ENCODE data around the gene RAPGEF4. TPM values are rescaled to one million over a fixed set of nuclear protein-coding genes. Genes with fewer than 3 reads are reported as not detected.

RAPGEF4 gene
- total RNA-seq, 1 experiment from 2014 or later: not detected

- ChIA-PET CTCF (no interaction called here), POLR2A (ENCODE audit: unreplicated experiment) (no interaction called here)
- H3K27me3 ChIP-seq (ENCODE audit: insufficient read depth, low read depth): no peaks in the 10 kb centered on the region
- no peaks in the 10 kb centered on the region for H3F3A ChIP-seq (ENCODE audit: insufficient read depth, low read depth)
- H3K9me2 ChIP-seq (ENCODE audit: insufficient read depth): no peaks in the 10 kb centered on the region
- H3K4me2 ChIP-seq: no peak overlapping the region
- no peak overlapping the region for H3K27ac ChIP-seq
- H4K20me1 ChIP-seq (ENCODE audit: insufficient read depth): no peaks in the 10 kb centered on the region
- no peaks in the 10 kb centered on the region; the same call in 1 of the 2 replicates for H3K9me3 ChIP-seq (ENCODE audit: insufficient read depth, low read depth)
- no TSS peak for BruUV-seq (replicated peaks)
- intact Hi-C loops (cut with micrococcal nuclease; ENCODE audit: unreplicated experiment): no loop called here
- TF ChIP-seq EZH2 (IDR thresholded peaks at IDR 0.05; ENCODE audit: low read depth) (no peak), CTCF (conservative IDR thresholded peaks at IDR 0.05) (no peak)
- DNase-seq: no peak
- no peaks in the 10 kb centered on the region for H3K79me2 ChIP-seq (ENCODE audit: low read depth)
- no peak overlapping the region for H2AFZ ChIP-seq
- peaks cover 37% of the 10 kb centered on the region for H3K4me1 ChIP-seq (replicated peaks; ENCODE audit: insufficient read depth)
- H3K4me3 ChIP-seq: no peak overlapping the region
- no peaks in the 10 kb centered on the region for H3K36me3 ChIP-seq (ENCODE audit: low read depth)
Measured at GRCh38 chr2:173056705-173057364, 321.2 kb downstream of the RAPGEF4 start.

GRCh38 chr2:173058097-173058496 is 322.5 kb downstream of the RAPGEF4 start:
- intact Hi-C loops (cut with micrococcal nuclease; ENCODE audit: unreplicated experiment): no loop called here
- ChIA-PET POLR2A (ENCODE audit: unreplicated experiment) (interaction anchor here (0.6 kb wide), 1 partner anchor 16 kb away, joined by 4 read pairs; no protein-coding TSS in a partner anchor), CTCF (interaction anchor here (0.6 kb wide), 2 partner anchors 92 to 244 kb away, joined by 4 read pairs; no protein-coding TSS in a partner anchor)
- H3K27ac ChIP-seq: no peak overlapping the region
- H3F3A ChIP-seq (ENCODE audit: insufficient read depth, low read depth): no peaks in the 10 kb centered on the region
- H4K20me1 ChIP-seq (ENCODE audit: insufficient read depth): no peaks in the 10 kb centered on the region
- H3K9me2 ChIP-seq (ENCODE audit: insufficient read depth): no peaks in the 10 kb centered on the region
- no peaks in the 10 kb centered on the region; the same call in 1 of the 2 replicates for H3K9me3 ChIP-seq (ENCODE audit: insufficient read depth, low read depth)
- DNase-seq: no peak
- H3K4me3 ChIP-seq: no peak overlapping the region
- TF ChIP-seq EZH2 (IDR thresholded peaks at IDR 0.05; ENCODE audit: low read depth) (no peak), CTCF (conservative IDR thresholded peaks at IDR 0.05) (no peak)
- no peak overlapping the region for H2AFZ ChIP-seq
- H3K4me1 ChIP-seq (replicated peaks; ENCODE audit: insufficient read depth): peaks cover 27% of the 10 kb centered on the region
- BruUV-seq (replicated peaks): no TSS peak
- H3K36me3 ChIP-seq (ENCODE audit: low read depth): no peaks in the 10 kb centered on the region
- no peak overlapping the region for H3K4me2 ChIP-seq
- no peaks in the 10 kb centered on the region for H3K27me3 ChIP-seq (ENCODE audit: insufficient read depth, low read depth)
- no peaks in the 10 kb centered on the region for H3K79me2 ChIP-seq (ENCODE audit: low read depth)

GRCh38 chr2:173058673-173059072 is 323.0 kb downstream of the RAPGEF4 start:
- no peaks in the 10 kb centered on the region for H4K20me1 ChIP-seq (ENCODE audit: insufficient read depth)
- peaks cover 21% of the 10 kb centered on the region for H3K4me1 ChIP-seq (replicated peaks; ENCODE audit: insufficient read depth)
- CTCF ChIA-PET: no interaction called here
- H3F3A ChIP-seq (ENCODE audit: insufficient read depth, low read depth): no peaks in the 10 kb centered on the region
- intact Hi-C loops (cut with micrococcal nuclease; ENCODE audit: unreplicated experiment): no loop called here
- H3K9me3 ChIP-seq (ENCODE audit: insufficient read depth, low read depth): no peaks in the 10 kb centered on the region; the same call in 1 of the 2 replicates
- TF ChIP-seq CTCF (conservative IDR thresholded peaks at IDR 0.05) (no peak), EZH2 (IDR thresholded peaks at IDR 0.05; ENCODE audit: low read depth) (no peak)
- no peak overlapping the region for H3K4me3 ChIP-seq
- no TSS peak for BruUV-seq (replicated peaks)
- no peaks in the 10 kb centered on the region for H3K79me2 ChIP-seq (ENCODE audit: low read depth)
- DNase-seq: no peak
- no peak overlapping the region for H3K4me2 ChIP-seq
- no peak overlapping the region for H3K27ac ChIP-seq
- POLR2A ChIA-PET (ENCODE audit: unreplicated experiment): no interaction called here
- no peak overlapping the region for H2AFZ ChIP-seq
- no peaks in the 10 kb centered on the region for H3K36me3 ChIP-seq (ENCODE audit: low read depth)
- no peaks in the 10 kb centered on the region for H3K9me2 ChIP-seq (ENCODE audit: insufficient read depth)
- no peaks in the 10 kb centered on the region for H3K27me3 ChIP-seq (ENCODE audit: insufficient read depth, low read depth)
